ENCODE results near the gene HOXD3.

DNA sequence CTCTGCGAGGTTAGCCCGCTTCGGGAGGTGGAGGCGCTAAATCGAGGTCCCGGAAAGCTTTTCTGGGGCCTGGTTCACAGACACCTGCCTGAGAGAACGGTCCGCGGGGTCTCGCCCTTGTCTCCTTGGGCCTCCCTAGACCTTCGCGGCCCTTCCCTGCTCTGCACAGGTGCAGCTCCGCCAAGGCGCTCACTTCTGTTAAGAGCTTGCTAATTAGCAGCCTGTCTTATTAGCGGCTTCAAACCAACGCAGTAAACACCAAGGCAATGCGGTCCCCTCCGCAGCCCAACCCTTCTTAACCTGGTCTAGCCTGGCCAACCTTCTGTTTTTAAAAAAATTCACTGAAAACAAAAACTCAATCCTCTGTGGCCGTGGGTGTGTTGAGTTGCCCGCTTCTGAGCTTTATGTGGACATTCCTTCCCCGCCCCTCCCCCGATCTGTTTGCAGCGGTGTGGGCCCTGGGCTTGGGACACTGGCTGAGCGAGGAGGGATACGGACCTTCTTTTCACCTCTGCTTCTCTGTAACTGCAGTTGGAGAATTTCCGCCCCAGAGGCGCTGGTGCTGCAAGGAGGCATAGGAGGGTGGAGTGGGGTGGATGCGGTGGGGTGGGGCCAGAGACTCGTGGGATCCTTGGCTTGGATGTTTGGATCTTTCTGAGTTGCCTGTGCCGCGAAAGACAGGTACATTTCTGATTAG lies 9.2 kb upstream of the HOXD3 start:
- no peak for TF ChIP-seq CTCF (conservative IDR thresholded peaks at IDR 0.05; ENCODE audit: low read length)
- no peak for TF ChIP-seq EZH2phosphoT487 (IDR thresholded peaks at IDR 0.05; ENCODE audit: borderline replicate concordance)
